ENCODE measurements around the gene SIRPG. TPM values are rescaled to one million over a fixed set of nuclear protein-coding genes. Genes with fewer than 3 reads are reported as not detected.
A peak's percentile ranks its signal among the peaks of the same experiment; 100 is the strongest.

SIRPG gene
- total RNA-seq, 1 experiment from 2014 or later = 2.1 TPM

DNA sequence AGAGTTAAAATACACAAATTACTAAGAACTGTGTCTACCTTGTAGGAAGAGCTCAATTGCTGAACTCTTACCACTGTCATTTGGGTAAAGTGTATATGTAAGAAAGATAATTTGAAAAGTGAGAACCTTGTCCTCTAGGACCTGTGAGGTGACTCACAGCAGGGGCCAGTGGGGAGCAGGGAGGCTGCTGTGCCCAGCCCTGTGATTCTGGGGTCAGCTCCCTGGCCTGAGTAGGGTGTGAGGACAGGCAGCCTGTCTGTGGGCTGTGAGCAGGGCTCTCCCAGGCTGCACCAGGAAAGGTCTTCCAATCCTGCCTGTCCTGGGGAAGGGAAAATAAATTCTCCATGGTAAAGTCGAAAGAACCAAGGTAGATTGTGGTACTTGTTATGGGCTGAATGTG is 27.3 kb upstream of the SIRPG start:
- Histone ChIP-seq H3K9me3 (ENCODE audit: insufficient read depth, low read depth) (no peaks in the 10 kb centered on the region), H4K20me1 (ENCODE audit: insufficient read depth) (no peaks in the 10 kb centered on the region), H3K79me2 (ENCODE audit: low read depth) (no peaks in the 10 kb centered on the region), H3K9me2 (ENCODE audit: insufficient read depth) (no peaks in the 10 kb centered on the region), H3K4me2 (no peak overlapping the region), H3F3A (ENCODE audit: insufficient read depth, low read depth) (no peaks in the 10 kb centered on the region), H3K4me3 (no peak overlapping the region), H3K27me3 (ENCODE audit: insufficient read depth, low read depth) (no peaks in the 10 kb centered on the region), H3K4me1 (replicated peaks; ENCODE audit: insufficient read depth) (peaks cover 15% of the 10 kb centered on the region), H2AFZ (peak overlapping the region; percentile 31; the same call in 1 of the 2 replicates), H3K27ac (no peak overlapping the region), H3K36me3 (ENCODE audit: low read depth) (no peaks in the 10 kb centered on the region; the same call in 1 of the 2 replicates)
- no TSS peak for BruUV-seq (replicated peaks)
- intact Hi-C loops (cut with micrococcal nuclease; ENCODE audit: unreplicated experiment) = no loop called here
- TF ChIP-seq EZH2 (IDR thresholded peaks at IDR 0.05; ENCODE audit: low read depth) (no peak), CTCF (conservative IDR thresholded peaks at IDR 0.05) (no peak)
- ChIA-PET POLR2A (ENCODE audit: unreplicated experiment) (interaction anchor here (0.7 kb wide), 1 partner anchor 14 kb away, joined by 5 read pairs; no protein-coding TSS in a partner anchor), CTCF (no interaction called here)
- DNase-seq = no peak

GRCh38 chr20:1676650-1677049 is 19.1 kb upstream of the SIRPG start:
- Histone ChIP-seq H3K36me3 (ENCODE audit: low read depth) (no peaks in the 10 kb centered on the region), H4K20me1 (ENCODE audit: insufficient read depth) (no peaks in the 10 kb centered on the region), H2AFZ (no peak overlapping the region), H3K4me2 (no peak overlapping the region), H3K4me1 (replicated peaks; ENCODE audit: insufficient read depth) (peaks cover 11% of the 10 kb centered on the region), H3F3A (ENCODE audit: insufficient read depth, low read depth) (no peaks in the 10 kb centered on the region), H3K27ac (no peak overlapping the region), H3K79me2 (ENCODE audit: low read depth) (no peaks in the 10 kb centered on the region), H3K9me2 (ENCODE audit: insufficient read depth) (no peaks in the 10 kb centered on the region), H3K27me3 (ENCODE audit: insufficient read depth, low read depth) (no peaks in the 10 kb centered on the region), H3K9me3 (ENCODE audit: insufficient read depth, low read depth) (no peaks in the 10 kb centered on the region), H3K4me3 (no peak overlapping the region)
- intact Hi-C loops (cut with micrococcal nuclease; ENCODE audit: unreplicated experiment) = no loop called here
- ChIA-PET CTCF (no interaction called here), POLR2A (ENCODE audit: unreplicated experiment) (no interaction called here)
- no peak for DNase-seq
- no peak for TF ChIP-seq EZH2 (IDR thresholded peaks at IDR 0.05; ENCODE audit: low read depth)
- TF ChIP-seq CTCF (conservative IDR thresholded peaks at IDR 0.05) = no peak
- BruUV-seq (replicated peaks) = no TSS peak

GRCh38 chr20:1674990-1675780 is 17.6 kb upstream of the SIRPG start:
- ChIA-PET CTCF (no interaction called here), POLR2A (ENCODE audit: unreplicated experiment) (interaction anchor here (0.7 kb wide), 1 partner anchor 108 kb away, joined by 3 read pairs; no protein-coding TSS in a partner anchor)
- intact Hi-C loops (cut with micrococcal nuclease; ENCODE audit: unreplicated experiment) = no loop called here
- Histone ChIP-seq H3K4me1 (replicated peaks; ENCODE audit: insufficient read depth) (peaks cover 11% of the 10 kb centered on the region), H3K36me3 (ENCODE audit: low read depth) (no peaks in the 10 kb centered on the region), H3K9me2 (ENCODE audit: insufficient read depth) (no peaks in the 10 kb centered on the region), H3K4me2 (no peak overlapping the region), H4K20me1 (ENCODE audit: insufficient read depth) (no peaks in the 10 kb centered on the region), H2AFZ (no peak overlapping the region; the same call in 1 of the 2 replicates), H3K27me3 (ENCODE audit: insufficient read depth, low read depth) (no peaks in the 10 kb centered on the region), H3K9me3 (ENCODE audit: insufficient read depth, low read depth) (no peaks in the 10 kb centered on the region), H3K27ac (no peak overlapping the region), H3K4me3 (no peak overlapping the region), H3K79me2 (ENCODE audit: low read depth) (no peaks in the 10 kb centered on the region), H3F3A (ENCODE audit: insufficient read depth, low read depth) (peaks cover 4% of the 10 kb centered on the region; the same call in 1 of the 2 replicates)
- no peak for DNase-seq
- BruUV-seq (replicated peaks) = no TSS peak
- no peak for TF ChIP-seq CTCF (conservative IDR thresholded peaks at IDR 0.05)

All from PC-9 (cell line).